DOHH2 (cell line): ENCODE data around the gene LRRC59.

Experiments
- H3F3A ChIP-seq: fragments of 200-600 bp; sonication (generic), shearing (Covaris generic); 2 replicates; pipeline ENCODE4 v1.6.0; 2016; ENCODE audit warnings: antibody characterized with exemption, mild to moderate bottlenecking; ENCODE audit not compliant: control insufficient read depth, insufficient read depth
- H3K27ac ChIP-seq: fragments of 200-600 bp; sonication (generic); 2 replicates; pipeline ENCODE4 v1.5.1; 2014; ENCODE audit warnings: low read depth, mild to moderate bottlenecking, low read length, moderate library complexity
- H3K27me3 ChIP-seq: fragments of 200-600 bp; sonication (generic); 2 replicates; pipeline ENCODE4 v1.6.1; 2014; ENCODE audit warnings: mild to moderate bottlenecking, low read length, mixed read lengths; ENCODE audit not compliant: control insufficient read depth
- H3K36me3 ChIP-seq: fragments of 200-600 bp; sonication (generic); 2 replicates; pipeline ENCODE4 v1.6.1; 2014; ENCODE audit warnings: mild to moderate bottlenecking, low read length, moderate library complexity, mixed read lengths; ENCODE audit not compliant: control insufficient read depth
- H3K4me1 ChIP-seq: fragments of 200-600 bp; sonication (generic); 2 replicates; pipeline ENCODE4 v1.6.1; 2014; ENCODE audit warnings: mild to moderate bottlenecking, low read length, mixed read lengths; ENCODE audit not compliant: control insufficient read depth
- H3K4me2 ChIP-seq: fragments of 200-600 bp; sonication (generic); 2 replicates; pipeline ENCODE4 v1.6.0; 2014; ENCODE audit warnings: mild to moderate bottlenecking, low read length, moderate library complexity
- H3K4me3 ChIP-seq: fragments of 200-600 bp; sonication (generic); 2 replicates; pipeline ENCODE4 v1.5.1; 2014; ENCODE audit warnings: mild to moderate bottlenecking, low read length, mixed read lengths
- H3K79me2 ChIP-seq: fragments of 200-600 bp; sonication (generic); 2 replicates; pipeline ENCODE4 v1.6.1; 2014; ENCODE audit warnings: mild to moderate bottlenecking, low read length, mixed read lengths; ENCODE audit not compliant: control insufficient read depth
- H3K9me2 ChIP-seq: fragments of 200-600 bp; sonication (generic); replicated peaks from 2 replicates; pipeline ENCODE4 v1.6.1; 2014; ENCODE audit warnings: mild to moderate bottlenecking, low read length, mixed read lengths; ENCODE audit not compliant: control insufficient read depth
- H3K9me3 ChIP-seq: fragments of 200-600 bp; sonication (generic); 2 replicates; pipeline ENCODE4 v1.6.1; 2014; ENCODE audit warnings: antibody characterized with exemption, low read length, mixed read lengths; ENCODE audit not compliant: control insufficient read depth, insufficient read depth
- H4K20me1 ChIP-seq: fragments of 200-600 bp; sonication (generic); 2 replicates; pipeline ENCODE4 v1.6.0; 2014; ENCODE audit warnings: low read depth, mild to moderate bottlenecking, antibody characterized with exemption, low read length, moderate library complexity; ENCODE audit not compliant: control insufficient read depth, insufficient read depth
- CTCF ChIP-seq: fragments of 200-600 bp; sonication (generic); IDR thresholded peaks from one replicate; pipeline ENCODE4 v1.5.1; 2014; ENCODE audit warnings: antibody characterized with exemption, mild to moderate bottlenecking, low read depth, low read length; ENCODE audit not compliant: poor library complexity, severe bottlenecking
- EZH2phosphoT487 ChIP-seq: fragments of 200-600 bp; sonication (generic); IDR thresholded peaks from 2 replicates; pipeline ENCODE4 v1.6.1; 2017; ENCODE audit warnings: borderline replicate concordance, mild to moderate bottlenecking, antibody characterized with exemption, low read length, moderate library complexity, mixed read lengths

Gene LRRC59

DNA sequence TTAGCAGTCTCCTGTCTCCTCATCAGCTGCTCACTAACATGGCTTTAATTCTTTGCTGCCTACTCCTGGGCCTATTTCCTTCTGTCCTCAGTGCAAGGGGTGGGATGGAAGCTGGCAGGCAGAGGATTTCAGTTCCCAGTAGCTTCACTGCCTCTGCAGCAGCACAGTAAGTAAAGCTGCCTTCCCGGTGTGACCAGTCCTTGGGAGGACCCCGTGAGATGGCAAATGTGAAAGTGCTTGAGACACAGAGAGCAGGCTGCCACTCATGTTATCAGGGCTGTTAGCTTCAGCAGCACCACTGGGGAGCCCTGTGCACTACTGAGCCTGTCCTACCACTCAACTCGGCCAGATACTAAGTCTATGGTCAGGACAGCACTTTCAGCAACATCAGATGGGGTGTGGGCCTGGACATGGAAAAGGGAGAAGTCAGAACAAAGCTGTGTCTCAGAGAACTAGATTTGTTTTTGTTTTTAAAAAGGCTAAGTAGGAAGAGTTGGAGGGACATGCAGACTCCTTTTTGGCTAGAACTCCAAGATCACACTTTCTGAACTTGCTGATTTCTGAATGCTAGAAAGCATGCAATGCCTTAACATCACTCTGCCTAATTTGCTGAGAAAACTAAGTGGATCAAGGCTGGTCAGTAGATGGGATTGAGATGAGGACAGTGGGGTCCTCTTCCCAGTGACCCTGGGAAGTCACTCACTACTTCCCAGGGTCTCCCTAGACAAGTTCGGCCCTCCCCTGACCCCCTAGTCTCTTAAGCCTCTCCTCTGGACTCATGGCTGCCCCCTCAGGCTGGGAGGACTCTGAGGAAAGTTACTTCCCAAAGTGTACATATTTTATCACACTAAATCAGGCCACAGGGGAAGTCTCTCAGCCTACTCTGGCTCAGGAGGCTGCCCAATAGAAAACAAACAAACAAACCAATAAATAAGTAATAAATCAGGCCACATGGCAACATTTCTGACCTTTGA lies 29.8 kb upstream of the LRRC59 start:
- Histone ChIP-seq H3K79me2 (peaks cover 6% of the 10 kb centered on the region), H3K9me3 (no peaks in the 10 kb centered on the region), H3K4me1 (peaks cover 24% of the 10 kb centered on the region), H3K27ac (peak overlapping the region; percentile 52), H4K20me1 (no peaks in the 10 kb centered on the region), H3K4me3 (peak overlapping the region; percentile 94), H3K9me2 (no peaks in the 10 kb centered on the region), H3F3A (peaks cover 15% of the 10 kb centered on the region), H3K36me3 (no peaks in the 10 kb centered on the region), H3K4me2 (peak overlapping the region; percentile 100), H3K27me3 (no peaks in the 10 kb centered on the region)
- TF ChIP-seq EZH2phosphoT487, result no peak
- peak; percentile 78 for TF ChIP-seq CTCF

DNA sequence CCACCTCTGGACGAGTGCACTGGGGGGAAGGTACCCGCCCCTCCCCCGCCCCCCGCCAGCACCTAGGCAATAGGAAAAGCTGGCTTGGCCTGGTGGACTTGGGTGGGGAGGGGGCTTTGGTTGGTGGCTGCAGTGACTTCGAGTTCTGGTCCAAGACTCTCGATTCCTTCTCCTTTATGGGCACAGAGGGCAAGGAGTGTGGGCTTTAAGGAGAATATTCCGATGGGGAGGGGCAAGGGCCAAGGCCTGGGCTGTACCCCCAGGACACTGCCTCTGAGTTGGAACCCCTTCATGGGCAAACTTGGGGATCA lies 29.1 kb upstream of the LRRC59 start:
- no peaks in the 10 kb centered on the region for H4K20me1 ChIP-seq
- H3K79me2 ChIP-seq, result peaks cover 6% of the 10 kb centered on the region
- peaks cover 20% of the 10 kb centered on the region for H3F3A ChIP-seq
- H3K27me3 ChIP-seq, result no peaks in the 10 kb centered on the region
- H3K36me3 ChIP-seq, result no peaks in the 10 kb centered on the region
- no peaks in the 10 kb centered on the region for H3K9me3 ChIP-seq
- TF ChIP-seq CTCF (no peak), EZH2phosphoT487 (no peak)
- H3K4me2 ChIP-seq, result peak overlapping the region; percentile 100
- H3K27ac ChIP-seq, result peak overlapping the region; percentile 52
- peak overlapping the region; percentile 94 for H3K4me3 ChIP-seq
- H3K4me1 ChIP-seq, result peaks cover 29% of the 10 kb centered on the region
- H3K9me2 ChIP-seq, result no peaks in the 10 kb centered on the region

DNA sequence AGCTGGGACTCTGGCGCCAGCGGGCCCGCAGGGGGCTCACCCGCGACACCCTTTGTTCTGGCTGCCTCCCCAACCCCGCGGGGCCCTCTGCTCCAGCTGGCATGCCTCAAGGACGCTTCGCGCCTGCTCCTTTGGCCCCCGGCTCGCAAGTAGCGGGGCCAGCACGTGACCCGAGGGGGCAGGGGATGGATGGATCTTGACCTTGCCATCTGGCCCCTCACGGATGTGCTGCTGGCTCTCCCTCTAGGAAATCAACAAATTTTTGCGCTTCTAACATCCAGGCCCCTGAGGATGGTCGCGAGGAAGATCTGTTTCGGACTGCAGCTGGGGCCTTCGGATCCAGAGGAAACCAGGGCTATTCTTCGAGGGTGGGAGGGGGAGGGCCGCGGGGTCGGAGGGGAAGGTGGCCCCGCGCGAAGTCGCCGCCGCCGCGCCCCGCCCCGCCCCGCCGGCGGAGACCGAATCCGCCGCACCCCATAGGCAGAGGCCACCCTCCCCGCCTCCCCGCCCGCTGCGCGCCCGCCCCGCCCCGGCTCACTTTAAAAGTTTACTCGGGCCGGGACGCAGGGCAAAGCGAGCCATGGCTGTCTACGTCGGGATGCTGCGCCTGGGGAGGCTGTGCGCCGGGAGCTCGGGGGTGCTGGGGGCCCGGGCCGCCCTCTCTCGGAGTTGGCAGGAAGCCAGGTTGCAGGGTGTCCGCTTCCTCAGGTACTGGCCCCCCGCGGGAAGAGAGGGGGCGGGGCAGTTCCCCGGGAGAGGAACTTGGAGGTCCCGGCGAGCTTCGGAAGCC lies 28.6 kb upstream of the LRRC59 start, which contains the start of gene ACSF2:
Gene ACSF2, plus strand, starts transcription at position 537 of the 790 bp plus-strand sequence. Its CDS starts 44 bp downstream, at position 581.
- H3K4me3 ChIP-seq, result peak within 1 kb of the TSS; percentile 94
- peaks cover 24% of the 10 kb centered on the region for H3F3A ChIP-seq
- H3K4me2 ChIP-seq, result peak within 1 kb of the TSS; percentile 100
- no peaks in the 10 kb centered on the region for H3K27me3 ChIP-seq
- peaks cover 35% of the 10 kb centered on the region for H3K4me1 ChIP-seq
- peak within 1 kb of the TSS; percentile 52 for H3K27ac ChIP-seq
- H3K36me3 ChIP-seq, result no peaks in the 10 kb centered on the region
- H3K9me3 ChIP-seq, result no peaks in the 10 kb centered on the region
- TF ChIP-seq CTCF (no peak), EZH2phosphoT487 (no peak)
- H3K79me2 ChIP-seq, result peaks cover 6% of the 10 kb centered on the region
- no peaks in the 10 kb centered on the region for H4K20me1 ChIP-seq
- no peaks in the 10 kb centered on the region for H3K9me2 ChIP-seq
